PC-9 (cell line): Measurements from ENCODE around the gene SERTM1.

Experiments used
- CTCF ChIP-seq: fragments of 200-600 bp; sonication (generic); conservative IDR thresholded peaks from 2 replicates; pipeline ENCODE4 v1.6.1; 2017; ENCODE audit warnings: mixed run types, antibody characterized with exemption, mild to moderate bottlenecking, moderate library complexity
- EZH2 ChIP-seq: fragments of 200-600 bp; sonication (generic); IDR thresholded peaks from 2 replicates; pipeline ENCODE4 v1.8.0; 2017; ENCODE audit warnings: antibody characterized with exemption, low read depth

GRCh38 chr13:36712290-36712689, 38.5 kb downstream of the SERTM1 start:
- TF ChIP-seq CTCF (no peak), EZH2 (no peak)
